BJ (cell line): ENCODE measurements around the gene INPP5A. TPM values are rescaled to one million over a fixed set of nuclear protein-coding genes. Genes with fewer than 3 reads are reported as not detected.
"Not testable (repeated sequence)": the region's sequence is repeated elsewhere in the genome, so short reads cannot be mapped to it uniquely, and the experiment has no call there.

Experiments used
- CTCF ChIA-PET: fragments of 350-600 bp; formaldehyde crosslinking; extraction: SDS; loops from one replicate; lab custom pipeline; 2021; ENCODE audit warnings: antibody characterized with exemption, inconsistent platforms; lab: Yijun Ruan, JAX
- POLR2A ChIA-PET: fragments of 300-600 bp; sonication (Branson Sonifier 250); formaldehyde crosslinking; extraction: SDS; loops from one replicate; lab custom pipeline; 2021; ENCODE audit warnings: antibody characterized with exemption; lab: Charles Lee
- DNase-seq: peaks from one replicate; pipeline ENCODE4 v3.0.0-alpha.2; 2011; ENCODE audit warnings: low read depth
- H3K27me3 ChIP-seq: 2 replicates; pipeline ENCODE4 v1.6.0; 2011; ENCODE audit warnings: low read length; ENCODE audit not compliant: control insufficient read depth, insufficient read depth
- H3K36me3 ChIP-seq: 2 replicates; pipeline ENCODE4 v1.5.1; 2011; ENCODE audit warnings: low read length; ENCODE audit not compliant: control insufficient read depth, insufficient read depth
- H3K4me3 ChIP-seq: 2 replicates; pipeline ENCODE4 v1.5.1; 2011; ENCODE audit warnings: low read depth, mild to moderate bottlenecking, control low read depth, low read length
- CTCF ChIP-seq: IDR thresholded peaks from 2 replicates; pipeline ENCODE4 v1.5.1; 2011; ENCODE audit warnings: low read depth, mild to moderate bottlenecking, control low read depth, inconsistent platforms, low read length, moderate library complexity; ENCODE audit not compliant: insufficient read depth
- polyA minus RNA-seq: library from RNA; depleted of rRNA, polyadenylated mRNA; stranded (reverse); fragments of >200 nt; gene quantifications from 2 replicates; pipeline ENCODE4 v1.2.3, GENCODE V29; 2011; rRNA and poly(A)+ RNA removed
- polyA plus RNA-seq: library from polyadenylated mRNA; depleted of rRNA; stranded (reverse); fragments of >200 nt; gene quantifications from 2 replicates; pipeline ENCODE4 v1.2.3, GENCODE V29; 2011; rRNA removed

INPP5A gene
- polyA plus RNA-seq = 59.1 and 60.1 TPM in 2 replicates
- polyA minus RNA-seq = 46.3 and 61.1 TPM in 2 replicates

- ChIA-PET CTCF (no interaction called here), POLR2A (no interaction called here)
- H3K27me3 ChIP-seq = no peaks in the 10 kb centered on the region
- no peak for TF ChIP-seq CTCF
- no peak for DNase-seq
- H3K36me3 ChIP-seq = no peaks in the 10 kb centered on the region; the same call in 1 of the 2 replicates
- H3K4me3 ChIP-seq = peak within 1 kb of the TSS; percentile 77
These were observed at the start of gene INPP5A for GRCh38 chr10:132537684-132538001. Gene INPP5A, plus strand, starts transcription at chr10:132537787. Its CDS starts 310 bp downstream, at chr10:132538097.

DNA sequence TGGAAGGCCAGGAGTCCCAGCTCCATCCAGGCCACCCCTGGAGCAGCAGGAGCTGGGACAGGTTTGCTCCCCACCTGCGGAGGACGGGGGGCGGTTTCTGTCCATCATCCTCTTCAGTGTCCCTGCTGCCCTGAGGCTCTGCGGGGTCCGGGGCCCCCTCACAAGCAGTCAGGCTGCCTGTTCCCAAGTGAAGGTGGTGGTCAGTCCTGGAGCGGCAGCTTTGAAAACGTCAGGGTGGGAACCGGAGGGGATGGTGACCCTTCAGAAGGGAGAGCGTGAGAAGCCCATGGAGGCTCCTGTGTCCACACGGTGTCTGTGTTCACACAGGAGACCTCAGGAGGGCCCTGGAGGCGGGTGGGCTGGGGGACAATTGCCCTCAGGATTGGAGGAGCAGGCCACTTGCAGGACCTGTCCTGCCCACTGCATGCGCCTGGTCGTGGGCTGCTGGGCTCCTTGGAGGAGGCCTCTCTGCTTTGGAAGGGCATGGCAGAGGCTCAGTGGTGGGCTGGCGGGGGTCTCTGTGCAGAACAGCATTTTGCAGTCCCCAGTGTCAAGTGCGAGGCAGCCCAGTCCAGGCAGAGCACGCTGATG lies 49.3 kb upstream of the INPP5A start:
- Histone ChIP-seq H3K36me3 (no peaks in the 10 kb centered on the region), H3K4me3 (no peak overlapping the region), H3K27me3 (no peaks in the 10 kb centered on the region; the same call in 1 of the 2 replicates)
- no peak for DNase-seq
- ChIA-PET CTCF (interaction anchor here (1.4 to 1.7 kb wide), 2 partner anchors 29 to 32 kb away, joined by 3 to 4 read pairs; no protein-coding TSS in a partner anchor), POLR2A (no interaction called here)
- TF ChIP-seq CTCF = no peak

DNA sequence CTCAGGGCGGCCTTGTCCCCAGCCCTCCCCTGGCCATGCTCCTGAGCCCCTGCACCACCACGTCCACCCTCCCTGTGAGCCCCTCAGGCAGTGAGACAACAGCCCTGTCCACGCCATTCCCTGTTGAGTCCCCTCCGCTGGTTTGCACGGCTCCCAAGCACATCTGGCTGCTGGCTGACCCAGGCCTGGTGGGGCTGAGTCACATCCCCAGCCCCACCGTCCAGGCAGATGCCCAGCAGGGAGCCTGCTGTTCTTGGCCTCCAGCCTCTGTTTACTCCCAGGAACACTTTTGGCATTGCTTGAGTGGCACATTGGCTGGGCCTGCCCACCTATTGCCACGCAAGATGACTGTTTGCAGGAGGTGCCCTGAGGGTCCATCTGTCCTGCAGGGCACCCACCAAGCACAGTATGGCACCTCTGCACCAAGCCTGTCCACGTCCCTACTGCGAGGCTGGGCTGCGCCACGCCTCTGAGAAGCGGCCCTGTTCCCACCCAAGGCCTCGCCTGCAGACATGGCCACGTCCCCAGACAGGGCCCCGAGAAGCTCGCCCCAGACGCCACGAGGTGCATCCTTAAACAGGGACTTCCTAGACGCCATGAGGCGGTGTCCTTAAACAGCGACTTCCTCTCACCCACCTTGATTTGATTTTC lies 48.4 kb upstream of the INPP5A start:
- ChIA-PET CTCF (no interaction called here), POLR2A (no interaction called here)
- H3K27me3 ChIP-seq = no peaks in the 10 kb centered on the region; the same call in 1 of the 2 replicates
- DNase-seq = peak; percentile 33
- H3K4me3 ChIP-seq = no peak overlapping the region
- no peaks in the 10 kb centered on the region for H3K36me3 ChIP-seq
- TF ChIP-seq CTCF = no peak

DNA sequence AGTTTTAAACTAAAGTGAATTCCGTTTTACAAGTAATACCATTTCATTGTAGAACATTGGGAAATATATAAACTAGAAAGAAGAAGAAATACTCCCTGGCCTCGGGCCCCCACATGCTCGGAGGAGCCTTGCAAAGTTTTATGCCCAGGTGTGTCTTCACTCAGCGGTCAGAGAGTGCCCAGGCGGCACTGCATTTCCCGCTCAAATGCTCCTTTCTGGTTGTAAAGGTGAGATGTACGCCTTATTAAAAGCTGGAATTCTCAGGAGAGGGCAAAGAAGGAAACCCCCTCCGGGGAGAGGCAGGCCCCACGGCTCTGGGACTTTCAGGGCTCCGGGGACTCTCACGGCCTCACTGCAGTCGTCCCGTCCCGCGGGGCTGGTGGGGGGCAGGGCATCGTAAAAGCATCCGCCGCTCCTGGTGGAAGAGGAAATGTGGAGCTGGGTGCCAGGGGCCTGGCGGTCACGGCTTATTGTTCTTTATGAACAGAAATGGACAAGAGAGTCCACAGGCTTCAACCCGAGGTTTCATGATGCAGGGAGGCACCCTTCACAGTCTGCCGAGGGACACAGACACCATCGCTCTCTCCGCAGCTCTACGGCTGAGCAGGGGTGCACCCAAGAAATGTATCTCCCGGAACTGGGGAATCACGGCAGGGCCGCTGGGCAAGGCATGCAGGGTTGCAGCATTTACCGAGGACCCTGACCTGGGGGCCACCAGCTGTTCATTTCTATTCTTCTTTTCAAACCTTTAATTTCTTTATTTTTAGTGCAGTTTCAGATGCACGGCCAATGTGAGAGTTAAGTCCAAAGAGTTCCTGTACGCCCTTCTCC lies 47.7 kb upstream of the INPP5A start:
- no peak for TF ChIP-seq CTCF
- H3K36me3 ChIP-seq = no peaks in the 10 kb centered on the region
- H3K4me3 ChIP-seq = no peak overlapping the region
- no peak for DNase-seq
- CTCF ChIA-PET = no interaction called here
- POLR2A ChIA-PET = no interaction called here
- H3K27me3 ChIP-seq = no peaks in the 10 kb centered on the region; the same call in 1 of the 2 replicates

GRCh38 chr10:132491534-132491933 lies 46.1 kb upstream of the INPP5A start:
- DNase-seq, H3K27me3 ChIP-seq, H3K4me3 ChIP-seq, H3K36me3 ChIP-seq, POLR2A ChIA-PET: not testable (repeated sequence)
- CTCF ChIA-PET = interaction anchor here (1.0 kb wide), 2 partner anchors 21 to 29 kb away, joined by 4 read pairs; no protein-coding TSS in a partner anchor
